ENCODE data around the gene DEK.
"Not testable (repeated sequence)": the region's sequence is repeated elsewhere in the genome, so short reads cannot be mapped to it uniquely, and the experiment has no call there.

DEK gene

GRCh38 chr6:18203786-18204185 lies 60.5 kb downstream of the DEK start:
- no peak for DNase-seq (ENCODE audit: low read depth)

- DNase-seq (ENCODE audit: low read depth), result no peak
These were observed 72.3 kb downstream of the DEK start for GRCh38 chr6:18192026-18192425.

- no peak for DNase-seq (ENCODE audit: low read depth)
These were observed 75.1 kb downstream of the DEK start for GRCh38 chr6:18189196-18189595.

- no peak for DNase-seq (ENCODE audit: low read depth)
These were observed 76.6 kb downstream of the DEK start for GRCh38 chr6:18187701-18188100.

- no peak for DNase-seq (ENCODE audit: low read depth)
These were observed 77.6 kb downstream of the DEK start for GRCh38 chr6:18186540-18187250.

DNA sequence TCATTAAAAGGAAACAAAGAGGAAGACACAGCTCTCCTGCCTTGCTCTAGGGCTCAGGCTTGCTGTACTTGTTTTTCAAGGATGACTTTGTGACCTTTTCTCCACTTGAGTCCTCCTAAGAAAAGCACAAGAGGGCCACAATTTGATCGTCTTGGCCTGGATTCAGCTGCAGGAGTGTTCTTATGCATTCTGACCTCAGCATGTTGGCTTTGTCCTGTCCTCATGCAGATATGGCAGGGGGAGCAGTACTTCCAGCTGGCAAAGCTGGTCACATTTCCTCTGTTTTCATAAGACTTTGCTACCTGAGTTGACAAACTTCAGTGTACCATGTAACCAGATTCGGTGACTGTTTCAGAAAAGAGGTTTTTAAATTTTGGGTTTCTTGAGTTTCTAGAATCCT lies 78.3 kb downstream of the DEK start:
- no peak for DNase-seq (ENCODE audit: low read depth)

GRCh38 chr6:18185624-18186023 lies 78.7 kb downstream of the DEK start:
- DNase-seq (ENCODE audit: low read depth), result no peak

- DNase-seq (ENCODE audit: low read depth), result no peak
These were observed 80.6 kb downstream of the DEK start for GRCh38 chr6:18183766-18184165.

DNA sequence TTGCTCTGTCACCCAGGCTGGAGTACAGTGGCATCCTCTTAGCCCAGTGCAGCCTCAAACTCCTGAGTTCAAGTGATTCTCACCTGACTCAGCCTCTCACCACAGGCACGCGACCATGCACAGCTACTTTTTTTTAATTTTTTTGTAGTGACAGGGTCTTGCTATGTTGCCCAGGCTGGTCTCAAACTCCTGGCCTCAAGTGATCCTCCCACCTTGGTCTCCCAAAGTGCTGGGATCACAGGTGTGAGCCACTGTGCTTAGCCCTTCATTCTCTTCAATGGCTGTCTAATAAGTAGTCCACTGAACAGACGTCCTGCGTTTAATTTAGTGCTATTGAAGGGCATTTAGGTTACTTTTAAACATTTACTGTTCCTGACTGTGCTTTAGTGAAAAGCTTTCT lies 81.8 kb downstream of the DEK start:
- no peak for DNase-seq (ENCODE audit: low read depth)

DNA sequence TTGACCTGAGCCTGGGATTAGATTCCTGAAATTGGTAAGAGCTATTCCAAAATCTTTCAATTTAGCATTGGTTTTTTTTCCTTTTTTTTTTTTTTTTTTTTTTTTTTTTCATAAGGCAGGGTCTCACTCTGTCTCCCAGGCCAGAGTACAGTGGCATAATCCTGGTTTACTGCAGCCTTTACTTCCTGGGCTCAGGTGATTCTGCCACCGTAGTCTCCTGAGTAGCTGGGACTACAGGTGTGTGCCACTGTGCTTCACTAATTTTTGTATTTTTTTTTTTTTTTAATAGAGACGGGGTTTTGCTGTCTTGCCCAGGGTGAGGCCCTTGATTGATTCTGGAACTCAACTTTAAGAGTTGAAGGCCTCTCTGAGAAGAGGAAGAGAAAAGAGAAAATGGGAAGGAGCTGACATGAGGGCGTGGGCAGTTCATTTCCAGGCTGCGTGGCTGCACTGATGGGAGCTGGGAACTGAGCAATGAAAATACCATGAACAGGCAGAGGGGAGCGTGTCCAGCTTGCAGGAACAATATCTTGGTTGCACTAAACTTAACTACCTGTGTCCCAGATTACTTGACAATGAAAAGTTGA lies 84.5 kb downstream of the DEK start:
- no peak for DNase-seq (ENCODE audit: low read depth)

DNA sequence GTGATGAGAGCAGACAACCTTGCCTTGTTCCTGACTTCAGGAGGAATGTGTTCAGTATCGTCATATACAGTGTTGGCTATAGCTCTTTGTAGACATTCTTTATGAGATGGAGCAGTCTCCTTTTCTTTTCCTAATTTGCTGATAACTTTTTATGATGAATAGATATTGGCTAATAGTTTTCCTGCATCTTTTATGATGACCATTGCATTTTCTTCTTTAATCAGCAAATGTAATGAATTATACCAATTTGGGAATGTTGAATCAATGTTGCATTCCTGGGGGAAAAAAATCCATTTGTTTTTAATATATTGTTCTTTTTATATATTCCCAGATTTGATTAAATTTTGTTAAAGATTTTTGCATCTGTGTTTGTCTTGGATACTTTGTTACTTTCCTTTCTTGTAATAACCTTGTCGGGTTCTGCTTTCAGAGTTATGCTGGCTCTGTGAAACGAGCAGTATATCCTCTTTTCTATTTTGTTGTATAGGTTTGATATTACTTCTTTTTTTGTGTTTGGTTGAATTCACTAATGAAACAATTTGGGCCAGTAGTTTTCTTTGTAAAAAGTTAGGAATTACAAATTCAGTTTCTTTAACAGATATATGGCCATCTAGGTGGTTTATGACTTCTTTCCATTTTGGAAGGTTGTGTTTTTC lies 85.2 kb downstream of the DEK start:
- no peak for DNase-seq (ENCODE audit: low read depth)

- DNase-seq (ENCODE audit: low read depth), result no peak
These were observed 86.9 kb downstream of the DEK start for GRCh38 chr6:18177286-18177965.

GRCh38 chr6:18176198-18176597 lies 88.1 kb downstream of the DEK start:
- not testable (repeated sequence) for DNase-seq (ENCODE audit: low read depth)
